GM12865 (cell line): ENCODE data around the gene COPB1.
A peak's percentile ranks its signal among the peaks of the same experiment; 100 is the strongest.

Experiments
- DNase-seq: peaks from one replicate; pipeline ENCODE4 v3.0.0; 2010; ENCODE audit warnings: low read depth
- H3K4me3 ChIP-seq: 2 replicates; pipeline ENCODE4 v1.5.1; 2011; ENCODE audit warnings: mild to moderate bottlenecking, low read depth, low read length, control low read depth
- CTCF ChIP-seq: IDR thresholded peaks from 2 replicates; pipeline ENCODE4 v1.5.1; 2011; ENCODE audit warnings: low read length, control low read depth, low read depth, inconsistent platforms; ENCODE audit not compliant: insufficient read depth; ENCODE audit errors: missing control alignments

COPB1 gene

GRCh38 chr11:14451825-14452224 is 47.8 kb downstream of the COPB1 start:
- H3K4me3 ChIP-seq = no peak overlapping the region
- DNase-seq = peak; percentile 10
- no peak for TF ChIP-seq CTCF

GRCh38 chr11:14449302-14449714 is 50.3 kb downstream of the COPB1 start:
- DNase-seq = no peak
- H3K4me3 ChIP-seq = no peak overlapping the region
- no peak for TF ChIP-seq CTCF

GRCh38 chr11:14448240-14448639 is 51.4 kb downstream of the COPB1 start:
- no peak for TF ChIP-seq CTCF
- H3K4me3 ChIP-seq = no peak overlapping the region
- no peak for DNase-seq

GRCh38 chr11:14446701-14447169 is 52.9 kb downstream of the COPB1 start:
- DNase-seq = no peak
- H3K4me3 ChIP-seq = no peak overlapping the region

GRCh38 chr11:14445542-14446530 is 53.8 kb downstream of the COPB1 start:
- TF ChIP-seq CTCF = no peak
- no peak for DNase-seq
- no peak overlapping the region for H3K4me3 ChIP-seq

More at GRCh38 chr11:14446701-14447169, 52.9 kb downstream of the COPB1 start:
- no peak for TF ChIP-seq CTCF

GRCh38 chr11:14444441-14445189 is 55.0 kb downstream of the COPB1 start:
- DNase-seq = no peak
- TF ChIP-seq CTCF = no peak
- no peak overlapping the region for H3K4me3 ChIP-seq
